MM.1S (cell line): ENCODE measurements around the gene AAK1.

Experiments
- EZH2 ChIP-seq: fragments of 300-600 bp; sonication (generic); optimal IDR thresholded peaks from 2 replicates; pipeline ENCODE3; 2017; ENCODE audit warnings: low read depth, mild to moderate bottlenecking, antibody characterized with exemption, low read length, mixed read lengths
- TF ChIP-seq, protein P1 (sequence below): fragments of 300-600 bp; sonication (generic); IDR thresholded peaks from 2 replicates; pipeline ENCODE4 v1.5.1; 2016; ENCODE audit warnings: antibody characterized with exemption, low read length, mixed read lengths

DNA sequence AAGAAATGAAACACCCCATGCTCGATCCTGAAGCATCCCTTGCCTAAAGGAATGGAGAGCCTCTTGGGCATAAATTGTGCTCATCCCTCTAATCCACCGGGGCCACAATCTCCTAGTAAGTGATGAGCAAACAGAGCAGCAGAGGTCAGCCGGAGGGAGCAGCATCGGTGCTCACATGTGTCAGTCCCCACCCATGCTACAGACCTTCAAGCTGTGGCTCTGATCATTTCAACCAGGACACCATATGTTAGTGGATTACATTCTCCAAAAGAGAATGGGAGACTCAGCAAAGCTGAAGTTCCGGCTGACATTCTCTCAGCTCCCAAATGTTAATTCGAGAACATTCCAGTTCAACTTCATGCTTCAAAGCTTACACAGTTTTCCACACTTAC, 75.6 kb downstream of the AAK1 start:
- TF ChIP-seq, protein P1, sequence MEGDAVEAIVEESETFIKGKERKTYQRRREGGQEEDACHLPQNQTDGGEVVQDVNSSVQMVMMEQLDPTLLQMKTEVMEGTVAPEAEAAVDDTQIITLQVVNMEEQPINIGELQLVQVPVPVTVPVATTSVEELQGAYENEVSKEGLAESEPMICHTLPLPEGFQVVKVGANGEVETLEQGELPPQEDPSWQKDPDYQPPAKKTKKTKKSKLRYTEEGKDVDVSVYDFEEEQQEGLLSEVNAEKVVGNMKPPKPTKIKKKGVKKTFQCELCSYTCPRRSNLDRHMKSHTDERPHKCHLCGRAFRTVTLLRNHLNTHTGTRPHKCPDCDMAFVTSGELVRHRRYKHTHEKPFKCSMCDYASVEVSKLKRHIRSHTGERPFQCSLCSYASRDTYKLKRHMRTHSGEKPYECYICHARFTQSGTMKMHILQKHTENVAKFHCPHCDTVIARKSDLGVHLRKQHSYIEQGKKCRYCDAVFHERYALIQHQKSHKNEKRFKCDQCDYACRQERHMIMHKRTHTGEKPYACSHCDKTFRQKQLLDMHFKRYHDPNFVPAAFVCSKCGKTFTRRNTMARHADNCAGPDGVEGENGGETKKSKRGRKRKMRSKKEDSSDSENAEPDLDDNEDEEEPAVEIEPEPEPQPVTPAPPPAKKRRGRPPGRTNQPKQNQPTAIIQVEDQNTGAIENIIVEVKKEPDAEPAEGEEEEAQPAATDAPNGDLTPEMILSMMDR, result no peak
- no peak for TF ChIP-seq EZH2
